Caco-2 (cell line): ENCODE data around the gene IQSEC3. TPM values are rescaled to one million over a fixed set of nuclear protein-coding genes. Genes with fewer than 3 reads are reported as not detected.

ENCODE experiments used
- BruUV-seq: library from RNA; stranded (reverse); fragments of 400-500 nt; replicated peaks from 2 replicates; lab custom pipeline; 2021; lab: Mats Ljungman, UMichigan
- CTCF ChIA-PET: fragments of 300-600 bp; sonication (Branson Sonifier 250); formaldehyde crosslinking; loops from one replicate; lab custom pipeline; 2022; ENCODE audit warnings: antibody characterized with exemption; lab: Charles Lee
- POLR2A ChIA-PET: fragments of 300-600 bp; sonication (Branson Sonifier 250); formaldehyde crosslinking; loops from one replicate; lab custom pipeline; 2022; ENCODE audit warnings: antibody characterized with exemption; lab: Charles Lee
- DNase-seq, 2 experiments: peaks; one replicate each; pipeline versions ENCODE4 v3.0.0 to v3.0.0-alpha.2; 2020 to 2022
- H3K27me3 ChIP-seq: replicated peaks from 2 replicates; pipeline ENCODE4 v1.6.0; 2011; ENCODE audit warnings: low read length; ENCODE audit not compliant: control insufficient read depth, insufficient read depth
- H3K36me3 ChIP-seq: 2 replicates; pipeline ENCODE4 v1.5.1; 2011; ENCODE audit warnings: low read length; ENCODE audit not compliant: control insufficient read depth, insufficient read depth
- H3K4me1 ChIP-seq: fragments of 250-450 bp; sonication (Bioruptor Pico); 2 replicates; pipeline ENCODE4 v1.5.1; 2020; ENCODE audit warnings: mild to moderate bottlenecking
- H3K4me3 ChIP-seq: 2 replicates; pipeline ENCODE4 v1.5.1; 2011; ENCODE audit warnings: low read depth, mild to moderate bottlenecking, control low read depth, low read length
- H3K9me3 ChIP-seq: fragments of 250-450 bp; sonication (Bioruptor Pico); 2 replicates; pipeline ENCODE4 v1.5.1; 2020; ENCODE audit warnings: mild to moderate bottlenecking, moderate library complexity
- H3K27ac Mint-ChIP-seq: one replicate; pipeline ENCODE4 v1.8.0; 2022; ENCODE audit warnings: mixed read lengths; ENCODE audit not compliant: unreplicated experiment
- H3K27me3 Mint-ChIP-seq: one replicate; pipeline ENCODE4 v1.8.0; 2022; ENCODE audit warnings: mixed read lengths; ENCODE audit not compliant: insufficient read depth, unreplicated experiment
- H3K36me3 Mint-ChIP-seq: one replicate; pipeline ENCODE4 v1.8.0; 2022; ENCODE audit warnings: mild to moderate bottlenecking, mixed read lengths; ENCODE audit not compliant: insufficient read depth, unreplicated experiment
- H3K4me1 Mint-ChIP-seq: one replicate; pipeline ENCODE4 v1.8.0; 2022; ENCODE audit warnings: low read depth, mixed read lengths; ENCODE audit not compliant: unreplicated experiment
- H3K4me3 Mint-ChIP-seq: one replicate; pipeline ENCODE4 v1.8.0; 2022; ENCODE audit warnings: mild to moderate bottlenecking, moderate library complexity, mixed read lengths; ENCODE audit not compliant: unreplicated experiment
- H3K9me3 Mint-ChIP-seq: one replicate; pipeline ENCODE4 v1.8.0; 2022; ENCODE audit warnings: mixed read lengths; ENCODE audit not compliant: unreplicated experiment
- CTCF ChIP-seq, 2 experiments: fragments of 200-600 bp in 1 of 2; IDR thresholded peaks; 1 replicate in 1 of 2; 2 replicates in 1 of 2; pipeline versions ENCODE4 v1.5.1 to v1.8.0; 2011 to 2022; ENCODE audit warnings: antibody characterized with exemption in 1 of 2, control low read depth in 1 of 2, inconsistent platforms in 1 of 2, low read depth in 1 of 2, low read length in 1 of 2, mild to moderate bottlenecking in 1 of 2, moderate library complexity in 1 of 2; ENCODE audit not compliant: insufficient read depth in 1 of 2, severe bottlenecking in 1 of 2, unreplicated experiment in 1 of 2
- intact Hi-C: fragments of 100-400 bp; cut with micrococcal nuclease; formaldehyde crosslinking; loops from one replicate; pipeline ENCODE4 v1.10.0; 2022; ENCODE audit not compliant: unreplicated experiment
- total RNA-seq: library from RNA; stranded (reverse); gene quantifications from 2 replicates; pipeline ENCODE4 v1.2.3, GENCODE V29; 2022

Gene IQSEC3
- total RNA-seq, 1 experiment from 2014 or later, result 0.59 TPM

GRCh38 chr12:91213-91612 is 24.6 kb downstream of the IQSEC3 start:
- Mint-ChIP-seq H3K27ac (no peak overlapping the region), H3K27me3 (peaks cover 6% of the 10 kb centered on the region), H3K9me3 (peaks cover 33% of the 10 kb centered on the region), H3K36me3 (no peaks in the 10 kb centered on the region), H3K4me1 (no peaks in the 10 kb centered on the region), H3K4me3 (no peak overlapping the region)
- H3K4me3 ChIP-seq, result no peak overlapping the region
- no peaks in the 10 kb centered on the region for H3K4me1 ChIP-seq
- peaks cover 18% of the 10 kb centered on the region for H3K9me3 ChIP-seq
- BruUV-seq, result no TSS peak
- ChIA-PET POLR2A (no interaction called here), CTCF (no interaction called here)
- DNase-seq, result no peak
- no peaks in the 10 kb centered on the region for H3K36me3 ChIP-seq
- intact Hi-C loops, result no loop called here
- no peak for TF ChIP-seq CTCF (IDR thresholded peaks at IDR 0.05; ENCODE audit: insufficient read depth in 1 of 2, low read depth in 1 of 2, low read length in 1 of 2, severe bottlenecking in 1 of 2, unreplicated experiment in 1 of 2)
- H3K27me3 ChIP-seq, result no peaks in the 10 kb centered on the region

GRCh38 chr12:93266-94005 is 26.9 kb downstream of the IQSEC3 start:
- Histone ChIP-seq H3K9me3 (peaks cover 18% of the 10 kb centered on the region), H3K4me3 (no peak overlapping the region), H3K27me3 (no peaks in the 10 kb centered on the region), H3K4me1 (no peaks in the 10 kb centered on the region), H3K36me3 (no peaks in the 10 kb centered on the region)
- no peak overlapping the region for H3K4me3 Mint-ChIP-seq
- peaks cover 11% of the 10 kb centered on the region for H3K27me3 Mint-ChIP-seq
- no peak for TF ChIP-seq CTCF (IDR thresholded peaks at IDR 0.05; ENCODE audit: insufficient read depth in 1 of 2, low read depth in 1 of 2, low read length in 1 of 2, severe bottlenecking in 1 of 2, unreplicated experiment in 1 of 2)
- intact Hi-C loops, result no loop called here
- ChIA-PET POLR2A (no interaction called here), CTCF (no interaction called here)
- no peaks in the 10 kb centered on the region for H3K36me3 Mint-ChIP-seq
- no TSS peak for BruUV-seq
- H3K27ac Mint-ChIP-seq, result no peak overlapping the region
- peaks cover 35% of the 10 kb centered on the region for H3K9me3 Mint-ChIP-seq
- H3K4me1 Mint-ChIP-seq, result no peaks in the 10 kb centered on the region
- no peak for DNase-seq

GRCh38 chr12:96543-96942 is 30.0 kb downstream of the IQSEC3 start:
- Histone ChIP-seq H3K4me1 (peaks cover 7% of the 10 kb centered on the region; the same call in 1 of the 2 replicates), H3K4me3 (no peak overlapping the region), H3K27me3 (no peaks in the 10 kb centered on the region), H3K36me3 (no peaks in the 10 kb centered on the region), H3K9me3 (no peaks in the 10 kb centered on the region)
- TF ChIP-seq CTCF (IDR thresholded peaks at IDR 0.05; ENCODE audit: insufficient read depth in 1 of 2, low read depth in 1 of 2, low read length in 1 of 2, severe bottlenecking in 1 of 2, unreplicated experiment in 1 of 2), result no peak
- no peak overlapping the region for H3K4me3 Mint-ChIP-seq
- H3K27me3 Mint-ChIP-seq, result peaks cover 25% of the 10 kb centered on the region
- no peak overlapping the region for H3K27ac Mint-ChIP-seq
- H3K9me3 Mint-ChIP-seq, result peaks cover 15% of the 10 kb centered on the region
- BruUV-seq, result no TSS peak
- DNase-seq, result no peak
- ChIA-PET CTCF (no interaction called here), POLR2A (no interaction called here)
- intact Hi-C loops, result no loop called here
- no peaks in the 10 kb centered on the region for H3K36me3 Mint-ChIP-seq
- peaks cover 14% of the 10 kb centered on the region for H3K4me1 Mint-ChIP-seq
